HL-60 (cell line): ENCODE data around the gene SMIM7.
"Not testable (repeated sequence)": the region's sequence is repeated elsewhere in the genome, so short reads cannot be mapped to it uniquely, and the experiment has no call there.

Experiments used
- DNase-seq, 2 experiments: peaks; one replicate each; pipeline ENCODE4 v3.0.0-alpha.2; 2010 to 2020; ENCODE audit warnings: low read depth in 1 of 2, low spot score in 1 of 2
- H3K27ac ChIP-seq: fragments of 250-450 bp; sonication (Bioruptor Pico); replicated peaks from 2 replicates; pipeline ENCODE4 v1.5.1; 2020; ENCODE audit warnings: mild to moderate bottlenecking, moderate library complexity
- H3K27me3 ChIP-seq: fragments of 250-450 bp; sonication (Bioruptor Pico); 2 replicates; pipeline ENCODE4 v1.5.1; 2021; ENCODE audit warnings: mild to moderate bottlenecking, moderate library complexity; ENCODE audit not compliant: insufficient read depth, poor library complexity, severe bottlenecking
- H3K4me3 ChIP-seq: replicated peaks from 2 replicates; pipeline ENCODE4 v1.5.1; 2011; ENCODE audit warnings: mild to moderate bottlenecking, control low read depth, low read length; ENCODE audit not compliant: insufficient read depth
- GABPA ChIP-seq: IDR thresholded peaks from 2 replicates; pipeline ENCODE4 v1.6.1; 2012; ENCODE audit warnings: low read depth
- POLR2AphosphoS5 ChIP-seq: IDR thresholded peaks from 2 replicates; pipeline ENCODE4 v1.6.1; 2012; ENCODE audit warnings: low read depth
- SPI1 ChIP-seq: IDR thresholded peaks from 2 replicates; pipeline ENCODE4 v1.6.1; 2012; ENCODE audit warnings: low read depth, mild to moderate bottlenecking, borderline replicate concordance
- TF ChIP-seq, protein P1 (sequence below): IDR thresholded peaks from one replicate; pipeline ENCODE4 v1.5.1; 2011; ENCODE audit warnings: low read length, control low read depth, inconsistent platforms; ENCODE audit not compliant: insufficient read depth
- TF ChIP-seq, protein P2 (sequence below): IDR thresholded peaks from 2 replicates; pipeline ENCODE4 v1.6.1; 2012; ENCODE audit warnings: low read depth; ENCODE audit not compliant: insufficient replicate concordance

The SMIM7 gene

DNA sequence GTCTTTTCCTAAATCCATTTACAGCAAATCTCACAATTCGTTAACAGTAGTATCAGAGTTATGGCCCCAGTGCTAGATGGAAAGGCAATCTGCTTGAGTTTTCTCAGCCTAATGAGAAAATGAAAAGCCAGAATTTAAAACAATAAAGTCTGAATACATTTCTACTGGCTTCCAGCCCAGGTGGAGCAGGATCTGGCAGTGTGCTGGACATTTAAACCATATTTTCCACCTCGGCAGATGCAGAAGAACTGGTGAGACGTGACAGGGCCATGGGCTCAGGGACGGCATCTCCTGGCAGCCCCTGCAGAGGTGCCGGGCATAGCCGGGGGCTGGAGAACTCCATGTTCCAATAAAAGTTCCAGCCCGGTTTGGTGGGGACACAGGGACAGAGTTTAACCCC, 7.1 kb downstream of the SMIM7 start:
- Histone ChIP-seq H3K27ac (no peak overlapping the region), H3K27me3 (no peaks in the 10 kb centered on the region), H3K4me3 (no peak overlapping the region)
- no peak for DNase-seq
- TF ChIP-seq, protein P1, sequence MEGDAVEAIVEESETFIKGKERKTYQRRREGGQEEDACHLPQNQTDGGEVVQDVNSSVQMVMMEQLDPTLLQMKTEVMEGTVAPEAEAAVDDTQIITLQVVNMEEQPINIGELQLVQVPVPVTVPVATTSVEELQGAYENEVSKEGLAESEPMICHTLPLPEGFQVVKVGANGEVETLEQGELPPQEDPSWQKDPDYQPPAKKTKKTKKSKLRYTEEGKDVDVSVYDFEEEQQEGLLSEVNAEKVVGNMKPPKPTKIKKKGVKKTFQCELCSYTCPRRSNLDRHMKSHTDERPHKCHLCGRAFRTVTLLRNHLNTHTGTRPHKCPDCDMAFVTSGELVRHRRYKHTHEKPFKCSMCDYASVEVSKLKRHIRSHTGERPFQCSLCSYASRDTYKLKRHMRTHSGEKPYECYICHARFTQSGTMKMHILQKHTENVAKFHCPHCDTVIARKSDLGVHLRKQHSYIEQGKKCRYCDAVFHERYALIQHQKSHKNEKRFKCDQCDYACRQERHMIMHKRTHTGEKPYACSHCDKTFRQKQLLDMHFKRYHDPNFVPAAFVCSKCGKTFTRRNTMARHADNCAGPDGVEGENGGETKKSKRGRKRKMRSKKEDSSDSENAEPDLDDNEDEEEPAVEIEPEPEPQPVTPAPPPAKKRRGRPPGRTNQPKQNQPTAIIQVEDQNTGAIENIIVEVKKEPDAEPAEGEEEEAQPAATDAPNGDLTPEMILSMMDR, result no peak
- TF ChIP-seq SPI1 (no peak), GABPA (no peak)
- TF ChIP-seq, protein P2, sequence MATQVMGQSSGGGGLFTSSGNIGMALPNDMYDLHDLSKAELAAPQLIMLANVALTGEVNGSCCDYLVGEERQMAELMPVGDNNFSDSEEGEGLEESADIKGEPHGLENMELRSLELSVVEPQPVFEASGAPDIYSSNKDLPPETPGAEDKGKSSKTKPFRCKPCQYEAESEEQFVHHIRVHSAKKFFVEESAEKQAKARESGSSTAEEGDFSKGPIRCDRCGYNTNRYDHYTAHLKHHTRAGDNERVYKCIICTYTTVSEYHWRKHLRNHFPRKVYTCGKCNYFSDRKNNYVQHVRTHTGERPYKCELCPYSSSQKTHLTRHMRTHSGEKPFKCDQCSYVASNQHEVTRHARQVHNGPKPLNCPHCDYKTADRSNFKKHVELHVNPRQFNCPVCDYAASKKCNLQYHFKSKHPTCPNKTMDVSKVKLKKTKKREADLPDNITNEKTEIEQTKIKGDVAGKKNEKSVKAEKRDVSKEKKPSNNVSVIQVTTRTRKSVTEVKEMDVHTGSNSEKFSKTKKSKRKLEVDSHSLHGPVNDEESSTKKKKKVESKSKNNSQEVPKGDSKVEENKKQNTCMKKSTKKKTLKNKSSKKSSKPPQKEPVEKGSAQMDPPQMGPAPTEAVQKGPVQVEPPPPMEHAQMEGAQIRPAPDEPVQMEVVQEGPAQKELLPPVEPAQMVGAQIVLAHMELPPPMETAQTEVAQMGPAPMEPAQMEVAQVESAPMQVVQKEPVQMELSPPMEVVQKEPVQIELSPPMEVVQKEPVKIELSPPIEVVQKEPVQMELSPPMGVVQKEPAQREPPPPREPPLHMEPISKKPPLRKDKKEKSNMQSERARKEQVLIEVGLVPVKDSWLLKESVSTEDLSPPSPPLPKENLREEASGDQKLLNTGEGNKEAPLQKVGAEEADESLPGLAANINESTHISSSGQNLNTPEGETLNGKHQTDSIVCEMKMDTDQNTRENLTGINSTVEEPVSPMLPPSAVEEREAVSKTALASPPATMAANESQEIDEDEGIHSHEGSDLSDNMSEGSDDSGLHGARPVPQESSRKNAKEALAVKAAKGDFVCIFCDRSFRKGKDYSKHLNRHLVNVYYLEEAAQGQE, result no peak

DNA sequence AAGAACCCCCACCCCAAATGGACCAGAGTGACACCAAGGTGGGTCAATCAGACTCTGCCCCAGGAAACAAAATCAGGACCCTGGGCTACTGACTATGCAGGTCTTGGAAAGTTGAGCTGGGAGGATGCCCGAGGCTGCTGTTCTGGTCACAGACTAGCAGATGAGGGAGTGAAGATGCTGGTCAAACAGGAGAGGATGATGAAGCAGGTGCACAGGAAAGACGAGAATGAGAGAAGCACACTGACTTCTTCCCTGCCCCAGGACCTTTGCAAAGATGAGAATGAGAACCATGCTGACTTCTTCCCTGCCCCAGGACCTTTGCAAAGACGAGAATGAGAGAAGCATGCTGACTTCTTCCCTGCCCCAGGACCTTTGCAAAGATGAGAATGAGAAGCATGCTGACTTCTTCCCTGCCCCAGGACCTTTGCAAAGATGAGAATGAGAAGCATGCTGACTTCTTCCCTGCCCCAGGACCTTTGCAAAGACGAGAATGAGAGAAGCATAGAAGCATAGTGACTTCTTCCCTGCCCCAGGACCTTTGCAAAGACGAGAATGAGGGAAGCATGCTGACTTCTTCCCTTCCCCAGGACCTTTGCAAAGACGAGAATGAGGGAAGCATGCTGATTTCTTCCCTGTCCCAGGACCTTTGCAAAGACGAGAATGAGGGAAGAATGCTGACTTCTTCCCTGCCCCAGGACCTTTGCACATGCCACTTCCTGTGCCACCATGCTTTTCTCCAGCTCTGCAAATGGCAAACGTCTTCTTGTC, 8.3 kb downstream of the SMIM7 start:
- H3K27ac ChIP-seq, H3K27me3 ChIP-seq, H3K4me3 ChIP-seq, DNase-seq: not testable (repeated sequence)

DNA sequence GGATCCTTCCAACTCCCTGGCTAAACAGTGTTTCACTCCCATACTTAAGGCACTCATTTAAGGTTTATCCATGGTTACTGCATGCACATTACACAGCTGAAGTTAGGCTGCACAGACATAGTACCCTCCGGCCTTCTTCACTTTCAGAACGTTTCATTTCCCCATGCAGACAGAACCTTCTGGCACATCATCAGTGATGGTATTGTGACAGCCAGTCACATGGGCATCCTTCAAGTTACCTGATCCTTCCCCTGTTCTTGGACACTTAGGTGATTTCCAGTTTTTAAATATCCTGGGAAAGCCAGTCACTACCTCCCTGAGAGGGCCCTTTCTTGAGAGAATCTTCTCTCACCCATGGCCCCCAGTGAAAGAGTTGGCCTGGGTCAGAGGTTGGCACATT, 9.1 kb downstream of the SMIM7 start:
- no peak for TF ChIP-seq SPI1
- TF ChIP-seq, protein P1, result no peak
- no peak for TF ChIP-seq GABPA
- no peak for TF ChIP-seq POLR2AphosphoS5
- TF ChIP-seq, protein P2, result no peak
- no peak overlapping the region for H3K4me3 ChIP-seq
- no peaks in the 10 kb centered on the region for H3K27me3 ChIP-seq
- no peak for DNase-seq
- no peak overlapping the region for H3K27ac ChIP-seq

DNA sequence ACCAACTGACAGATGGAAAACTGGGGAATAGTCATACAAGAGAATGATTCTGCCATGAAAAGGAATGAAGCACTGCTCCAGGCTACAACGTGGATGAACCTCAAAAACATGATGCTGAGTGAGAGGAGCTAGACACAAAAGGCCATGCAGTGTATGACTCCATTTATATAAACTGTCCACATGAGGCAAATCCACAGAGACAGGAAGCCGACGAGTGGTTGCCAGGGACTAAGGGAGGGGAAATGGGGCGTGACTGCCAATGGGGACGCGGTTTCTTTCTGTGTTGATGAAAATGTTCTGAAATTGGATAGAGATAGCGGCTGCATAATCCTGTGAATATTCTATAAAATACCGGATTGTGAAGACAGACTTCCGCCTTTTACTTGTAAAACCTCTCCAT, 10.2 kb downstream of the SMIM7 start:
- Histone ChIP-seq H3K27ac (no peak overlapping the region), H3K4me3 (no peak overlapping the region), H3K27me3 (no peaks in the 10 kb centered on the region)
- DNase-seq, result no peak
- TF ChIP-seq, protein P2, result no peak
- TF ChIP-seq POLR2AphosphoS5 (no peak), GABPA (no peak), SPI1 (no peak)
- TF ChIP-seq, protein P1, result no peak
